H9 (cell line): ENCODE results near the gene ACADM. TPM values are rescaled to one million over a fixed set of nuclear protein-coding genes. Genes with fewer than 3 reads are reported as not detected.

Experiments
- DNase-seq: peaks from one replicate; pipeline ENCODE4 v3.0.0-alpha.2; 2017
- H2AFZ ChIP-seq: one replicate; pipeline ENCODE4 v1.6.1; 2013; ENCODE audit warnings: mild to moderate bottlenecking, low read length, control low read depth, moderate library complexity
- H2AK5ac ChIP-seq: 2 replicates; pipeline ENCODE4 v1.6.1; 2013; ENCODE audit warnings: low read length, control low read depth, mixed read lengths; ENCODE audit not compliant: insufficient read length
- H2BK120ac ChIP-seq: one replicate; pipeline ENCODE4 v1.6.1; 2013; ENCODE audit warnings: low read depth, mild to moderate bottlenecking, low read length, control low read depth, inconsistent platforms; ENCODE audit not compliant: poor library complexity, severe bottlenecking
- H2BK12ac ChIP-seq: 2 replicates; pipeline ENCODE4 v1.6.1; 2013; ENCODE audit warnings: low read length, control low read depth, mixed read lengths, low read depth; ENCODE audit not compliant: insufficient read length
- H2BK15ac ChIP-seq: 2 replicates; pipeline ENCODE4 v1.6.1; 2013; ENCODE audit warnings: low read depth, low read length, control low read depth
- H2BK20ac ChIP-seq: one replicate; pipeline ENCODE4 v1.6.1; 2013; ENCODE audit warnings: low read depth, mild to moderate bottlenecking, low read length, control low read depth, inconsistent platforms; ENCODE audit not compliant: poor library complexity, severe bottlenecking
- H2BK5ac ChIP-seq: 2 replicates; pipeline ENCODE4 v1.6.1; 2013; ENCODE audit warnings: low read length, control low read depth, mixed read lengths; ENCODE audit not compliant: insufficient read length
- H3K14ac ChIP-seq: 2 replicates; pipeline ENCODE4 v1.6.1; 2013; ENCODE audit warnings: low read length, control low read depth; ENCODE audit not compliant: insufficient read depth
- H3K18ac ChIP-seq: 2 replicates; pipeline ENCODE4 v1.6.1; 2013; ENCODE audit warnings: low read depth, mild to moderate bottlenecking, mixed read lengths, low read length, control low read depth; ENCODE audit not compliant: insufficient read length
- H3K23ac ChIP-seq: 2 replicates; pipeline ENCODE4 v1.6.1; 2013; ENCODE audit warnings: low read length, control low read depth, mixed read lengths, low read depth; ENCODE audit not compliant: insufficient read length
- H3K23me2 ChIP-seq: 2 replicates; pipeline ENCODE4 v1.6.1; 2013; ENCODE audit warnings: low read depth, mild to moderate bottlenecking, mixed read lengths, low read length, control low read depth; ENCODE audit not compliant: insufficient read length, poor library complexity, severe bottlenecking
- H3K27ac ChIP-seq: 2 replicates; pipeline ENCODE4 v1.5.1; 2013; ENCODE audit warnings: low read length, control low read depth, mixed read lengths, low read depth; ENCODE audit not compliant: insufficient read length
- H3K27me3 ChIP-seq: 2 replicates; pipeline ENCODE4 v1.6.1; 2013; ENCODE audit warnings: low read length, control low read depth, inconsistent platforms; ENCODE audit not compliant: insufficient read depth
- H3K4ac ChIP-seq: 2 replicates; pipeline ENCODE4 v1.6.1; 2013; ENCODE audit warnings: low read depth, mild to moderate bottlenecking, control low read depth, inconsistent platforms, low read length, moderate library complexity
- H3K4me1 ChIP-seq: 2 replicates; pipeline ENCODE4 v1.6.1; 2013; ENCODE audit warnings: low read length, control low read depth, inconsistent platforms; ENCODE audit not compliant: insufficient read depth
- H3K4me2 ChIP-seq: 2 replicates; pipeline ENCODE4 v1.6.1; 2013; ENCODE audit warnings: low read length, control low read depth, mixed read lengths; ENCODE audit not compliant: insufficient read length, insufficient read depth
- H3K56ac ChIP-seq: 2 replicates; pipeline ENCODE4 v1.6.1; 2013; ENCODE audit warnings: low read depth, mild to moderate bottlenecking, mixed read lengths, low read length, control low read depth; ENCODE audit not compliant: insufficient read length
- H3K79me1 ChIP-seq: 2 replicates; pipeline ENCODE4 v1.6.1; 2013; ENCODE audit warnings: low read depth, mild to moderate bottlenecking, moderate library complexity, low read length, control low read depth, inconsistent platforms; ENCODE audit not compliant: insufficient read depth, poor library complexity, severe bottlenecking
- H3K79me2 ChIP-seq: 2 replicates; pipeline ENCODE4 v1.6.1; 2013; ENCODE audit warnings: low read length, control low read depth, inconsistent platforms; ENCODE audit not compliant: insufficient read depth
- H3K9ac ChIP-seq: 2 replicates; pipeline ENCODE4 v1.6.1; 2013; ENCODE audit warnings: low read length, control low read depth, mixed read lengths; ENCODE audit not compliant: insufficient read length; ENCODE audit errors: extremely low read depth
- H3K9me3 ChIP-seq: one replicate; pipeline ENCODE4 v1.6.1; 2013; ENCODE audit warnings: low read depth, low read length, inconsistent platforms; ENCODE audit not compliant: control insufficient read depth
- H3T11ph ChIP-seq: one replicate; pipeline ENCODE4 v1.6.1; 2013; ENCODE audit warnings: mild to moderate bottlenecking, low read length, control low read depth, inconsistent platforms
- H4K20me1 ChIP-seq: one replicate; pipeline ENCODE4 v1.6.1; 2013; ENCODE audit not compliant: control insufficient read depth, insufficient read length, insufficient read depth
- H4K5ac ChIP-seq: 2 replicates; pipeline ENCODE4 v1.6.1; 2013; ENCODE audit warnings: low read depth, mild to moderate bottlenecking, mixed read lengths, low read length, control low read depth; ENCODE audit not compliant: insufficient read length
- H4K8ac ChIP-seq: replicated peaks from 2 replicates; pipeline ENCODE4 v1.6.1; 2013; ENCODE audit warnings: low read length, control low read depth, mixed read lengths, low read depth; ENCODE audit not compliant: insufficient read length
- H4K91ac ChIP-seq: 2 replicates; pipeline ENCODE4 v1.6.1; 2013; ENCODE audit warnings: low read depth, mild to moderate bottlenecking, moderate library complexity, mixed read lengths, low read length, control low read depth; ENCODE audit not compliant: insufficient read length
- H3K27ac Mint-ChIP-seq, 3 experiments: 2 replicates in 2 of 3; 3 replicates in 1 of 3; pipeline ENCODE4 v1.8.0; 2020 to 2021; ENCODE audit warnings: mixed read lengths in 3 of 3, mild to moderate bottlenecking in 1 of 3, moderate library complexity in 1 of 3
- H3K27me3 Mint-ChIP-seq: 2 replicates; pipeline ENCODE4 v1.8.0; 2021; ENCODE audit warnings: low read depth, mild to moderate bottlenecking, moderate library complexity, mixed read lengths
- H3K36me3 Mint-ChIP-seq, 3 experiments: 2 replicates in 2 of 3; 3 replicates in 1 of 3; pipeline ENCODE4 v1.8.0; 2020 to 2021; ENCODE audit warnings: low read depth in 3 of 3, mixed read lengths in 3 of 3; ENCODE audit not compliant: insufficient read depth in 1 of 3
- H3K4me1 Mint-ChIP-seq, 2 experiments: 2 replicates each; pipeline ENCODE4 v1.8.0; 2020; ENCODE audit warnings: mixed read lengths in 2 of 2
- H3K4me3 Mint-ChIP-seq, 2 experiments: 2 replicates in 1 of 2; 3 replicates in 1 of 2; pipeline ENCODE4 v1.8.0; 2020 to 2021; ENCODE audit warnings: mild to moderate bottlenecking in 2 of 2, mixed read lengths in 2 of 2, moderate library complexity in 1 of 2
- H3K9me3 Mint-ChIP-seq, 2 experiments: 2 replicates in 1 of 2; 3 replicates in 1 of 2; pipeline ENCODE4 v1.8.0; 2020; ENCODE audit warnings: mild to moderate bottlenecking in 2 of 2, mixed read lengths in 2 of 2, moderate library complexity in 1 of 2
- CTCF ChIP-seq: fragments of 200-600 bp; sonication (generic); conservative IDR thresholded peaks from 3 replicates; pipeline ENCODE4 v1.8.0; 2021; ENCODE audit warnings: antibody characterized with exemption, mild to moderate bottlenecking
- WGBS: extraction: QIAGEN DNeasy Blood & Tissue Kit; methylation state at CpG from one replicate; pipeline ENCODE4 v1.1.7; 2013; ENCODE audit warnings: missing lambda C conversion rate, low lambda C conversion rate, mixed read lengths; ENCODE audit not compliant: insufficient read length; ENCODE audit errors: extremely low coverage; 5-methylcytosine and 5-hydroxymethylcytosine counted together
- total RNA-seq: library from RNA; stranded (reverse); gene quantifications from 2 replicates; pipeline ENCODE4 v1.2.1, GENCODE V29; 2021

ACADM gene
- total RNA-seq, 1 experiment from 2014 or later: 51.3 TPM

- H3K9me3 Mint-ChIP-seq: peaks cover 0 to 5% of the 10 kb centered on the region in 2 experiments; a peak in 2 of 5 replicates
- peak overlapping the region; percentile 83 for H3K4me2 ChIP-seq
- no CpG with 5 or more reads among the region's 30 CpGs for WGBS
- peaks cover 50% of the 10 kb centered on the region in 2 experiments for H3K4me1 Mint-ChIP-seq
- H3K4me3 Mint-ChIP-seq: peak overlapping the region; percentile 98
- no peaks in the 10 kb centered on the region for H3K27me3 ChIP-seq
- H4K5ac ChIP-seq: no peak overlapping the region
- H3K23ac ChIP-seq: no peak overlapping the region
- DNase-seq: peak; percentile 90
- TF ChIP-seq CTCF: no peak
- peaks cover 7% of the 10 kb centered on the region for H3K23me2 ChIP-seq
- H3K36me3 Mint-ChIP-seq: peaks cover 0 to 8% (median 6%) of the 10 kb centered on the region in 3 experiments; a peak in 4 of 7 replicates
- no peak overlapping the region for H2BK5ac ChIP-seq
- H3K79me2 ChIP-seq: peaks cover 2% of the 10 kb centered on the region; the same call in 1 of the 2 replicates
- no peak overlapping the region for H2BK120ac ChIP-seq
- H3K27ac Mint-ChIP-seq: peak overlapping the region; percentile 77 to 98 (median 82); a peak in 6 of 7 replicates
- H4K8ac ChIP-seq: no peak overlapping the region
- no peaks in the 10 kb centered on the region for H3K9me3 ChIP-seq
- H2BK15ac ChIP-seq: no peak overlapping the region
- H3K18ac ChIP-seq: peak overlapping the region; percentile 92
- no peak overlapping the region for H4K91ac ChIP-seq
- H3K79me1 ChIP-seq: peaks cover 2% of the 10 kb centered on the region
- peaks cover 4% of the 10 kb centered on the region for H3K27me3 Mint-ChIP-seq
- no peaks in the 10 kb centered on the region for H4K20me1 ChIP-seq
- H2AK5ac ChIP-seq: no peak overlapping the region
- peaks cover 2% of the 10 kb centered on the region; the same call in 1 of the 2 replicates for H3K4me1 ChIP-seq
- no peak overlapping the region for H3T11ph ChIP-seq
- H2AFZ ChIP-seq: no peak overlapping the region
- H3K56ac ChIP-seq: no peak overlapping the region
- no peak overlapping the region for H2BK12ac ChIP-seq
- no peak overlapping the region for H2BK20ac ChIP-seq
- H3K14ac ChIP-seq: peak overlapping the region; percentile 96; the same call in 1 of the 2 replicates
- H3K9ac ChIP-seq: peak overlapping the region; percentile 83
- H3K27ac ChIP-seq: peak overlapping the region; percentile 41
- no peak overlapping the region for H3K4ac ChIP-seq
Observed at GRCh38 chr1:75723989-75724471, 479 bp upstream of the ACADM start.
